OCI-LY7 (cell line): ENCODE results near the gene GGCT.

Source experiments
- EZH2phosphoT487 ChIP-seq: fragments of 200-600 bp; sonication (generic); IDR thresholded peaks from 2 replicates; pipeline ENCODE4 v1.6.1; 2018; ENCODE audit warnings: low read depth, borderline replicate concordance, mild to moderate bottlenecking, mixed run types, antibody characterized with exemption, low read length, moderate library complexity, mixed read lengths
- TF ChIP-seq, protein P1 (sequence below): fragments of 200-600 bp; sonication (generic); conservative IDR thresholded peaks from 2 replicates; pipeline ENCODE4 v1.5.1; 2014; ENCODE audit warnings: mild to moderate bottlenecking, antibody characterized with exemption, low read length, moderate library complexity, mixed read lengths

DNA sequence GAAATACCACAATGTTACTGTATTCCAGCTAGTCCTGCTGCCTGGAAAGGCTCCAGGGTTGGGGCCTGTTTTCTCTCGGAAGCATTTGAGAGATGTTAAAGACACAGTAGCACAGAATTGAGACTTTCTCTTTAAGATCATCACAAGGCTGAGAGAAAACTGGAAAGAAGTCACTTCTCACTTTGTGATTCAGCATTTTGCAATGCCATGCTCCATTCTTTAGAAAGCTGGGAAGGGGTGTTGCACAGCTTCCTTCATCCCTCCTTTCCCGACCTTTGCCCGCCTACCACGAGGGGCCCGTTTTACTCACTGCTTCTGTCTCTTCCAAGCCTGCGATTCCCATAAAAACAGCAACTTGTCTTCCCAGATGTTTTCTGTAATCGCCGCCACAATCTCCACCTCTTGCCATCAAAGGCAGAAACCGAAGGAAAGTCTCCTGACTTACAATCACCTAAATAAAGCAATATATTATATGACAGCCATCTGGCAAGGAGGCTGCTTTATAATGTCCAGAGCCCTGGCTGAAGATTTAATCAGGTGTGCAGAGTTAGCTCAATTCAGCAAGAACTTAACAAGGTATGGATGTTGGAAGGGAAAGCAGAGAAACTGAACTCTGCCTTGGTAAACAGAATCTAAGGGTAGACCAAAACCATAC is 44.9 kb downstream of the GGCT start:
- TF ChIP-seq EZH2phosphoT487: no peak
- TF ChIP-seq, protein P1, sequence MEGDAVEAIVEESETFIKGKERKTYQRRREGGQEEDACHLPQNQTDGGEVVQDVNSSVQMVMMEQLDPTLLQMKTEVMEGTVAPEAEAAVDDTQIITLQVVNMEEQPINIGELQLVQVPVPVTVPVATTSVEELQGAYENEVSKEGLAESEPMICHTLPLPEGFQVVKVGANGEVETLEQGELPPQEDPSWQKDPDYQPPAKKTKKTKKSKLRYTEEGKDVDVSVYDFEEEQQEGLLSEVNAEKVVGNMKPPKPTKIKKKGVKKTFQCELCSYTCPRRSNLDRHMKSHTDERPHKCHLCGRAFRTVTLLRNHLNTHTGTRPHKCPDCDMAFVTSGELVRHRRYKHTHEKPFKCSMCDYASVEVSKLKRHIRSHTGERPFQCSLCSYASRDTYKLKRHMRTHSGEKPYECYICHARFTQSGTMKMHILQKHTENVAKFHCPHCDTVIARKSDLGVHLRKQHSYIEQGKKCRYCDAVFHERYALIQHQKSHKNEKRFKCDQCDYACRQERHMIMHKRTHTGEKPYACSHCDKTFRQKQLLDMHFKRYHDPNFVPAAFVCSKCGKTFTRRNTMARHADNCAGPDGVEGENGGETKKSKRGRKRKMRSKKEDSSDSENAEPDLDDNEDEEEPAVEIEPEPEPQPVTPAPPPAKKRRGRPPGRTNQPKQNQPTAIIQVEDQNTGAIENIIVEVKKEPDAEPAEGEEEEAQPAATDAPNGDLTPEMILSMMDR: no peak
